ENCODE results near the gene OR9Q2.

GRCh38 chr11:58164389-58164788, 24.5 kb upstream of the OR9Q2 start:
- TF ChIP-seq DZIP1 (CRISPR knock-in tag; IDR thresholded peaks at IDR 0.05) (no peak), ELF3 (CRISPR knock-in tag; IDR thresholded peaks at IDR 0.05) (no peak), POLR2A (IDR thresholded peaks at IDR 0.05; ENCODE audit: insufficient read depth in 1 of 2, low read depth in 2 of 2, low read length in 2 of 2) (no peak), IRF9 (CRISPR knock-in tag; IDR thresholded peaks at IDR 0.05; ENCODE audit: borderline replicate concordance) (no peak), ZNF224 (CRISPR knock-in tag; IDR thresholded peaks at IDR 0.05) (no peak), MAX (IDR thresholded peaks at IDR 0.05) (no peak), ZNF609 (CRISPR knock-in tag; IDR thresholded peaks at IDR 0.05; ENCODE audit: borderline replicate concordance) (no peak), CREB1 (IDR thresholded peaks at IDR 0.05) (no peak), CREB1 (CRISPR knock-in tag; IDR thresholded peaks at IDR 0.05) (no peak), NCOA2 (CRISPR knock-in tag; IDR thresholded peaks at IDR 0.05) (no peak), KAT2B (IDR thresholded peaks at IDR 0.05; ENCODE audit: borderline replicate concordance, low read depth, low read length) (no peak), ZNF720 (CRISPR knock-in tag; IDR thresholded peaks at IDR 0.05) (no peak), ATRX (CRISPR knock-in tag; IDR thresholded peaks at IDR 0.05; ENCODE audit: borderline replicate concordance) (no peak)

All from HepG2 (cell line).